Endothelial cell of umbilical vein (primary cell): ENCODE results near the gene UBE2QL1.

ENCODE experiments used
- CTCF ChIP-seq, 2 donors: IDR thresholded peaks; 1 replicate in 1 of 2; 2 replicates in 1 of 2; pipeline ENCODE4 v1.5.1; 2011; ENCODE audit warnings: low read length in 2 of 2, mild to moderate bottlenecking in 2 of 2, moderate library complexity in 2 of 2, control low read depth in 1 of 2, inconsistent platforms in 1 of 2, low read depth in 1 of 2; ENCODE audit not compliant: insufficient read depth in 1 of 2; ENCODE audit errors: extremely low read depth in 1 of 2
- EZH2 ChIP-seq: IDR thresholded peaks from 2 replicates; pipeline ENCODE4 v1.6.1; 2012; ENCODE audit warnings: borderline replicate concordance, low read depth, mild to moderate bottlenecking, moderate library complexity, low read length, inconsistent platforms; ENCODE audit not compliant: severe bottlenecking
- JUN ChIP-seq: IDR thresholded peaks from 2 replicates; pipeline ENCODE4 v1.6.1; 2011; ENCODE audit warnings: borderline replicate concordance, low read depth; ENCODE audit not compliant: insufficient read length, insufficient read depth
- MAX ChIP-seq: IDR thresholded peaks from 2 replicates; pipeline ENCODE4 v1.6.1; 2011; ENCODE audit not compliant: insufficient read depth, insufficient read length
- MYC ChIP-seq: IDR thresholded peaks from one replicate; pipeline ENCODE4 v1.6.1; 2011; ENCODE audit warnings: mild to moderate bottlenecking, low read depth, low read length
- POLR2A ChIP-seq: IDR thresholded peaks from 2 replicates; pipeline ENCODE4 v1.6.1; 2012; ENCODE audit warnings: low read depth, mild to moderate bottlenecking, control low read depth, low read length
- POLR2AphosphoS5 ChIP-seq: IDR thresholded peaks from 2 replicates; pipeline ENCODE4 v1.6.1; 2012; ENCODE audit warnings: low read depth, mild to moderate bottlenecking, control low read depth, low read length, moderate library complexity; ENCODE audit not compliant: insufficient read depth

GRCh38 chr5:6449465-6450158 is 953 bp downstream of the UBE2QL1 start:
- TF ChIP-seq MAX (no peak), CTCF (IDR thresholded peaks at IDR 0.05; ENCODE audit: extremely low read depth in 1 of 2, insufficient read depth in 1 of 2, low read depth in 1 of 2, low read length in 2 of 2) (no peak), POLR2A (no peak), POLR2AphosphoS5 (no peak), EZH2 (no peak), MYC (no peak), JUN (no peak)
